ENCODE results near the gene ZNF444.

- TF ChIP-seq CTCF (IDR thresholded peaks at IDR 0.05) = no peak
- no peak for TF ChIP-seq POLR2A (IDR thresholded peaks at IDR 0.05)
These were observed 41.2 kb upstream of the ZNF444 start for GRCh38 chr19:56099638-56100539.
